Right atrium auricular region (tissue), 2 donors: ENCODE results near the gene PNISR. TPM values are rescaled to one million over a fixed set of nuclear protein-coding genes. Genes with fewer than 3 reads are reported as not detected.

Experiments
- DNase-seq: peaks from one replicate; pipeline ENCODE4 v3.0.0-alpha.2; 2019; ENCODE audit warnings: low spot score
- H3K27ac ChIP-seq, 2 donors: fragments of 200-600 bp; sonication (generic); 1 replicate in 1 of 2; 2 replicates in 1 of 2; pipeline ENCODE4 v1.5.1; 2016 to 2019
- H3K27me3 ChIP-seq, 2 donors: fragments of 200-600 bp; sonication (generic); one replicate each; pipeline versions ENCODE4 v1.5.1 to v1.6.0; 2017 to 2019
- H3K36me3 ChIP-seq: fragments of 200-600 bp; sonication (generic); one replicate; pipeline ENCODE4 v1.5.1; 2016
- H3K4me1 ChIP-seq, 2 donors: fragments of 200-600 bp; sonication (generic); one replicate each; pipeline versions ENCODE4 v1.5.1 to v1.6.0; 2017 to 2019
- H3K4me3 ChIP-seq, 2 donors: fragments of 200-600 bp; sonication (generic); 1 replicate in 1 of 2; 2 replicates in 1 of 2; pipeline ENCODE4 v1.5.1; 2017 to 2019; ENCODE audit warnings: mild to moderate bottlenecking in 1 of 2, moderate library complexity in 1 of 2
- H3K9me3 ChIP-seq, 2 donors: fragments of 200-600 bp; sonication (generic); one replicate each; pipeline ENCODE4 v1.5.1; 2019
- total RNA-seq, 2 donors: library from RNA; depleted of rRNA; stranded (reverse); fragments of >200 nt; gene quantifications; one replicate each; pipeline ENCODE4 v1.1.0, GENCODE V29; 2016
- TF ChIP-seq, protein P1 (sequence below), 2 donors: fragments of 200-600 bp; sonication (generic); IDR thresholded peaks; one replicate each; pipeline ENCODE4 v1.5.1; 2019; ENCODE audit warnings: antibody characterized with exemption in 2 of 2

The PNISR gene
- total RNA-seq, 2 donors from 2014 or later: 25.0 to 47.8 TPM

DNA sequence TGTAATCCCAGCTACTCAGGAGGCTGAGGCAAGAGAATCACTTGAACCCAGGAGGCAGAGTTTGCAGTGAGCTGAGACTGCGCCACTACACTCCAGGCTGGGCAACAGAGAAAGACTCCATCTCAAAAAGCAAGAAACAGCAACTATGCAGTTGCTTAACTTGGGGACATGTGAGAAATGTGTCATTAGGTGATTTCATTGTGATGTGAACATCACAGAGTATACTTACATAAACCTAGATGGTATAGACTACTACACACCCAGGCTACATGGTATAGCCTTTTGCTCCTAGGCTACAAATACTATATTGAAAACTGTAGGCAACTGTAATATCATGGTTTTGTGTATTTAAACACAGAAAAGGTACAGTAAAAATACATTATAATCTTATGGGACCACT, 27.8 kb downstream of the PNISR start:
- Histone ChIP-seq H3K27ac (no peak overlapping the region), H3K36me3 (peaks cover 41% of the 10 kb centered on the region), H3K4me3 (no peak overlapping the region), H3K4me1 (no peaks in the 10 kb centered on the region), H3K27me3 (no peaks in the 10 kb centered on the region), H3K9me3 (no peaks in the 10 kb centered on the region)
- TF ChIP-seq, protein P1, sequence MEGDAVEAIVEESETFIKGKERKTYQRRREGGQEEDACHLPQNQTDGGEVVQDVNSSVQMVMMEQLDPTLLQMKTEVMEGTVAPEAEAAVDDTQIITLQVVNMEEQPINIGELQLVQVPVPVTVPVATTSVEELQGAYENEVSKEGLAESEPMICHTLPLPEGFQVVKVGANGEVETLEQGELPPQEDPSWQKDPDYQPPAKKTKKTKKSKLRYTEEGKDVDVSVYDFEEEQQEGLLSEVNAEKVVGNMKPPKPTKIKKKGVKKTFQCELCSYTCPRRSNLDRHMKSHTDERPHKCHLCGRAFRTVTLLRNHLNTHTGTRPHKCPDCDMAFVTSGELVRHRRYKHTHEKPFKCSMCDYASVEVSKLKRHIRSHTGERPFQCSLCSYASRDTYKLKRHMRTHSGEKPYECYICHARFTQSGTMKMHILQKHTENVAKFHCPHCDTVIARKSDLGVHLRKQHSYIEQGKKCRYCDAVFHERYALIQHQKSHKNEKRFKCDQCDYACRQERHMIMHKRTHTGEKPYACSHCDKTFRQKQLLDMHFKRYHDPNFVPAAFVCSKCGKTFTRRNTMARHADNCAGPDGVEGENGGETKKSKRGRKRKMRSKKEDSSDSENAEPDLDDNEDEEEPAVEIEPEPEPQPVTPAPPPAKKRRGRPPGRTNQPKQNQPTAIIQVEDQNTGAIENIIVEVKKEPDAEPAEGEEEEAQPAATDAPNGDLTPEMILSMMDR (IDR thresholded peaks at IDR 0.05): no peak
- DNase-seq: no peak

GRCh38 chr6:99393698-99394531, 31.2 kb downstream of the PNISR start, which contains the start of gene COQ3:
TSS of gene COQ3 (minus strand) at chr6:99394195. CDS start at chr6:99394179, 16 bp downstream.
- no peaks in the 10 kb centered on the region for H3K4me1 ChIP-seq
- no peaks in the 10 kb centered on the region for H3K9me3 ChIP-seq
- peaks cover 7% of the 10 kb centered on the region for H3K36me3 ChIP-seq
- no peak for DNase-seq
- H3K27ac ChIP-seq: peak within 1 kb of the TSS; percentile 79 to 86
- peak within 1 kb of the TSS; percentile 81 to 83 for H3K4me3 ChIP-seq
- TF ChIP-seq, protein P1 (IDR thresholded peaks at IDR 0.05): no peak
- H3K27me3 ChIP-seq: no peaks in the 10 kb centered on the region

GRCh38 chr6:99393366-99393697, 31.8 kb downstream of the PNISR start:
- Histone ChIP-seq H3K9me3 (no peaks in the 10 kb centered on the region), H3K27me3 (no peaks in the 10 kb centered on the region), H3K36me3 (peaks cover 1% of the 10 kb centered on the region), H3K27ac (peak overlapping the region; percentile 79 to 86), H3K4me3 (peak overlapping the region; percentile 81 to 83), H3K4me1 (no peaks in the 10 kb centered on the region)
- TF ChIP-seq, protein P1 (IDR thresholded peaks at IDR 0.05): no peak
- DNase-seq: no peak

DNA sequence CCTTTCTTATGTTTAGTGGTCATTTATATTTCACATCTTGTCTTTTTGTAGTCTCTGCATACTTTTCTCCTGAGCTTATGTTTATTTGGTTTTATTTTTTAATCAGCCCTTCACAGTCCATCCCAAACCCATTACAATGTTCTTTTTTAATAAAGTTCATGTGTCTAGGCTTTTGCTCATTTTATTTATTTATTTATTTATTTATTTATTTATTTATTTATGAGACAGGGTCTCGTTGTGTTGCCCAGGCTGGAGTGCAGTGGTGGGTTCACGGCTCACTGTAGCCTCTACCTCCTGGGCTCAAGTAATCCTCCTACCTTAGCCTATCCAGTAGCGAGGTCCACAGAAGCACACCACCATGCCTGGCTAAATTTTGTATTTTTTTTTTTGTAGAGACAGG, 34.2 kb downstream of the PNISR start:
- H3K4me3 ChIP-seq: no peak overlapping the region
- no peak for DNase-seq
- no peaks in the 10 kb centered on the region for H3K27me3 ChIP-seq
- no peak overlapping the region for H3K27ac ChIP-seq
- no peaks in the 10 kb centered on the region for H3K4me1 ChIP-seq
- H3K9me3 ChIP-seq: no peaks in the 10 kb centered on the region
- TF ChIP-seq, protein P1 (IDR thresholded peaks at IDR 0.05): no peak
- no peaks in the 10 kb centered on the region for H3K36me3 ChIP-seq

DNA sequence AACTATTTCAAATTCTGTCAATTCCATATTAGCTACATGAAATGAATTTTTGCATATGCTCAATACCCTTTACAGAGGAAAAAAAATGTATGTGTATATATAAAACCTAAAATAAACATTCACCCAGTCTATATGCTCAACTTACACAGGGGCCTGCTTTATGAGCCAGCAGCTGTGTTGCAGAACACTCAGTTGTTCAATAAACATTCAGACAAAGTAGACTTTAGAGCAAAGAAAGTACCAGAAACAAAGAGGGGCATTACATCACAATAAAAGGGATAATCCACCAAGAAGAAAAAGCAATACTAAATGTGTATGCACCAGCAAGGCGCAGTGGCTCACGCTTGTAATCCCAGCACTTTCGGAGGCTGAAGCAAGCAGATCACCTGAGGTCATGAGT, 40.6 kb downstream of the PNISR start:
- no peak for DNase-seq
- no peak overlapping the region for H3K27ac ChIP-seq
- H3K9me3 ChIP-seq: no peaks in the 10 kb centered on the region
- H3K27me3 ChIP-seq: no peaks in the 10 kb centered on the region
- no peaks in the 10 kb centered on the region for H3K36me3 ChIP-seq
- no peak overlapping the region for H3K4me3 ChIP-seq
- no peaks in the 10 kb centered on the region for H3K4me1 ChIP-seq
- TF ChIP-seq, protein P1 (IDR thresholded peaks at IDR 0.05): no peak
